ENCODE data around the gene RABEPK.

GRCh38 chr9:125177888-125178287 lies 22.5 kb upstream of the RABEPK start:
- TF ChIP-seq, protein P1, sequence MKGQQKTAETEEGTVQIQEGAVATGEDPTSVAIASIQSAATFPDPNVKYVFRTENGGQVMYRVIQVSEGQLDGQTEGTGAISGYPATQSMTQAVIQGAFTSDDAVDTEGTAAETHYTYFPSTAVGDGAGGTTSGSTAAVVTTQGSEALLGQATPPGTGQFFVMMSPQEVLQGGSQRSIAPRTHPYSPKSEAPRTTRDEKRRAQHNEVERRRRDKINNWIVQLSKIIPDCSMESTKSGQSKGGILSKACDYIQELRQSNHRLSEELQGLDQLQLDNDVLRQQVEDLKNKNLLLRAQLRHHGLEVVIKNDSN (IDR thresholded peaks at IDR 0.05): no peak
- TF ChIP-seq EP300 (IDR thresholded peaks at IDR 0.05; ENCODE audit: borderline replicate concordance) (no peak), FOXM1 (IDR thresholded peaks at IDR 0.05; ENCODE audit: borderline replicate concordance, low read depth) (no peak), TCF12 (IDR thresholded peaks at IDR 0.05; ENCODE audit: low read depth) (no peak), EGR1 (IDR thresholded peaks at IDR 0.05) (no peak), RAD21 (IDR thresholded peaks at IDR 0.05; ENCODE audit: low read depth) (no peak), TAF1 (IDR thresholded peaks at IDR 0.05; ENCODE audit: low read depth) (no peak), MAX (IDR thresholded peaks at IDR 0.05) (no peak), TEAD4 (IDR thresholded peaks at IDR 0.05) (no peak), CEBPB (IDR thresholded peaks at IDR 0.05) (no peak)
